HG03139 (cell line): Measurements from ENCODE around the gene ADAMTSL2.

ENCODE experiments used
- ATAC-seq: cut with Tn5 transposase; IDR thresholded peaks from one replicate; pipeline ENCODE4 v1.9.1; 2021; ENCODE audit not compliant: unreplicated experiment

Gene ADAMTSL2

DNA sequence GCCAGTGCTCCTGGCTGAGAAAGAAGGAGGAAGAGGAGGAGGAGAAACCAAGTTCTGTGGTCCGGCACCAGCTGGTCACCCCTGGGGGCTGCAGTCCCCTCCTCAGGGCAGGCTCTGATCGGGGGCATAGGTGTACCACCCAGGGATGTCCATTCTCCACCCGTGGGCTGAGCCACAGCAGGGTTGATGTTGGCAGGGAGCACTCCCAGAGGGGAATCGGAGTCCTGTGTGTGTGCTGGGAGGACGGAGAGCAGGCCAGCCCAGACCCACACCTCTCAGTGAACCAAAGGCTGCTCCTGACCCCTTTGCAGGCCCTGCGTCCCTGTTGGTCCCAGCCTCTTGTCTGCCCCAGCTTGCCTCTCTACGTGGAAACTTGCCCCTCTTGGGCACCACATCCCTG lies 4.6 kb upstream of the ADAMTSL2 start:
- no peak for ATAC-seq

- no peak for ATAC-seq
These were observed 3.2 kb upstream of the ADAMTSL2 start for GRCh38 chr9:133531293-133531692.

- no peak for ATAC-seq
These were observed 1.4 kb upstream of the ADAMTSL2 start for GRCh38 chr9:133532937-133533668.

GRCh38 chr9:133533857-133534256 lies 647 bp upstream of the ADAMTSL2 start:
- no peak for ATAC-seq

- no peak for ATAC-seq
These were observed 888 bp downstream of the ADAMTSL2 start for GRCh38 chr9:133535306-133535877.

GRCh38 chr9:133536080-133536479 lies 1.6 kb downstream of the ADAMTSL2 start:
- no peak for ATAC-seq

GRCh38 chr9:133536536-133536935 lies 2.0 kb downstream of the ADAMTSL2 start:
- no peak for ATAC-seq

DNA sequence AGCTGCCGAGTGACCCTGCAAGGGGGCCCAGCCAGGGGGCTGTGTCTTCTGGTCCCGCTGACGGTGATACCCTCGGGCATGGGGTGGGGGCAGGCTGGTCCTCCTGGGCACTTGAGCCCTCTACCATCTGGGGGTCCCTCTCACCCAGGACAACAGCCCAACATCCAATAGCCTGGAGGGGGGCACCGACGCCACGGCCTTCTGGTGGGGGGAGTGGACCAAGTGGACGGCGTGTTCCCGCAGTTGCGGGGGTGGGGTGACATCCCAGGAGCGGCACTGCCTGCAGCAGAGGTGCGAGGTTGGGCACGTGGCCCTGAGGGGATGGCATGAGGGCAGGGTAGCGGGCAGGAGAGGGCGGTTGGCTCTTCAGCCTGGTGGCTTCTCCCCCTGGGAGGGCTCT lies 2.8 kb downstream of the ADAMTSL2 start:
- ATAC-seq: no peak

GRCh38 chr9:133538176-133538575 lies 3.7 kb downstream of the ADAMTSL2 start:
- ATAC-seq: no peak

DNA sequence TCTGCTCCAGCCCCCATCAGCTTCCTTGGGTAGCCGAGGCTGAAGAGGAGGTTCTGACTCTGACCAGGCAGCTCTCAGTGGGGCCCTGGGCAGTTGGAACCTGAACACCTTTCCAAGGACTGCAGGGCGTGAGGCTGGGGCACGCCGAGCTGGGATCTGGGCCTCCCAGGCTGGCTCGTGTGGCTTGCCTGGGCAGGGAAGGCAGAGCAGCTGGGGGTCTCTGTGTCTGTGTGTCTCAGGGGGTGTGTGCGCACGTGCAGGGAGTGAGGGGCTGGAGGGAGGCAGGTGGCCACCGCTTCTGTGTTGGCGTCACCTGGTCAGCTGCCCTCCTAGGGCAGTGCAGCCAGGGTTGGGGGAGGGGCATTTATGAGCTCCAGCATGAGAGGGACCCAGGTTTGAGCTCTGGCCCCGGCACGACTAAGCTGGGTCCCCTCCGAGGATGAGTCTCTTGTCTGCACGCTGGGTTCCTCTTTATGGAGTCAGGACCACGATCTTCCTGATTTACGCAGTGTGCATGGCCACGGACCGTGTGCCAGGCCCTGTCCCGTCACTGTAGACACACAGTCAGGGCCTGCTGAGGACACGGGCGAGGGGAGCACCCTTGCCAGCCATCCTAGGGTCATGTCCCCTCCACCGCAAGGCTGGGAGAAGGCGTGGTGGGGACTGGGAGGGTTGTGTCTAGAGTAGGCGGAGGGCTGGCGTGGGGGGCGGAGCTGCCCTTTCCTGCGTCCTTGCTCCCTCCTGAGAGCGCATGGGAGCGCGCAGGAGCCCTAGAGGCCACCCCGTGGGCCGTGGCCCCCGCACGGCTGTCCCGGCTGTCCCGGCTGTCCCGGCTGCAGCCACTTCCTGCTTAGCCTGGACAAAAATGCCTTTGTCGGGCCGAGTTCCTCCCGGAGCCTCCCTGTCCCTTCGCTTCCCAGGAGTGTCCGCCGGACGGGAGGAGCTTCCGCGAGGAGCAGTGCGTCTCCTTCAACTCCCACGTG lies 4.6 kb downstream of the ADAMTSL2 start:
- no peak for ATAC-seq

DNA sequence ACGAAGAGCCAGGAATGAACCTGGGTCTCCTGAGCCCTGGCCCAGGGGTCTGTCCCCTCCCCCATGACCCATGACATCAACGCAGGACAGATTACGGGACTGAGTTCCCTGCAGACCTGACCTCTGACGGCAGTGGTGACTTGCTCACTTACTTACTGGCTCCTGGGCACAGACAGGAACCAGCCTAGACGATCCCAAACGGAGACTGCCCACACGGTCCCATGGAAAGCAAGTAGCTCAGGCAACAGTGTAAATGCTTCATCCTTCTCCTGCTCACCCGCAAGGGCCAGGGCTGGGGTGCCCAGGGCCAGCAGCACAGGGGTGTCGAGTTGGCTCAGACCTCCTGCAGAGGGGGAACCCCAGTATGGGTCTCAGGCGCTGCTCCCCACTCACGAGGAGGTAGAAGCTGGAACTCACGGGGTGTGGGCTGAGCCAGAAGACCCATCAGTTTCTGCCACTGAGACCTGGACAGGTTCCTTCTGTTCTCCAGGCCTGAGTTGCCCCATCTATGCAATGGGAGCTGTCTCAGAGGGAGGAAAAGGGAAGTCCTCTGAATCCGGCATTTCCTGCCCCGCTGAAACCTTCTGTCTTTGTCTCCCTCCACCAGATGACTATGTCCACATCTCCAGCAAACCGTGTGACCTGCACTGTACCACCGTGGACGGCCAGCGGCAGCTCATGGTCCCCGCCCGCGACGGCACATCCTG lies 5.6 kb downstream of the ADAMTSL2 start:
- ATAC-seq: no peak

GRCh38 chr9:133540698-133541025 lies 6.2 kb downstream of the ADAMTSL2 start:
- ATAC-seq: no peak

GRCh38 chr9:133542002-133542401 lies 7.5 kb downstream of the ADAMTSL2 start:
- ATAC-seq: no peak

DNA sequence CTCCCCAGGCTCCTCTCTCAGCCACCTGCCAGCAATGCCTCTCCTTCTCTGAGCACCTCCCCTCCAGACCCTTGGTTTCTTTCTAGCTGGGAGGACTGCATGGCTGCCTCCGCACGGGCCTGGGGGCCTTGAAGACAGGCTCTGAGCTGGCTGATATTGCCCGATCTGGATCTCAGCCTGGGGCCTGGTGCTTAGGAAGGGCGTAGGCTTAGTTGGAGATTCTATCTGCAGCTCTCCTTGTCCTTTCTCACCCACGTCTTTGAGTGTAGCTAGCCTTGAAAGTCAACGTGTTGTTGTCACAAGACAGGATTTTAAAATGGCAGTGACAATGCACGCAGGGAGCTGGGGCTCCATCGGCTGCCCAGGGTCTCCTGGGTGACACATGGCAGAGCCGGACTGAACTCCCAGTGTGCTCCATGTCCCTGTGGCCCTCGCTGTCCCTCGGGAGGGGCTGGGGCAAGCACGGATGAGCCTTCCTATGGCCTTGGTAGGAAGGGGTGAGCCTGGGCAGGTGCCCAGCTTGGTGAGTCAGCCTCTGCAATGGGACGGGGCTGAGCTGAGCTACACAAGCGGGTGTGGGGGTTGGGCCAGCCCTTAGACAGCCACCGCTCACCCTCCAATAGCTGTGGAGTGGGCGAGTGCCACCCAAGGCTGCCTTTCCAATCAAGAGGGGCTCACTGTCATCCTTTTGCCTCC lies 9.4 kb downstream of the ADAMTSL2 start:
- ATAC-seq: no peak

DNA sequence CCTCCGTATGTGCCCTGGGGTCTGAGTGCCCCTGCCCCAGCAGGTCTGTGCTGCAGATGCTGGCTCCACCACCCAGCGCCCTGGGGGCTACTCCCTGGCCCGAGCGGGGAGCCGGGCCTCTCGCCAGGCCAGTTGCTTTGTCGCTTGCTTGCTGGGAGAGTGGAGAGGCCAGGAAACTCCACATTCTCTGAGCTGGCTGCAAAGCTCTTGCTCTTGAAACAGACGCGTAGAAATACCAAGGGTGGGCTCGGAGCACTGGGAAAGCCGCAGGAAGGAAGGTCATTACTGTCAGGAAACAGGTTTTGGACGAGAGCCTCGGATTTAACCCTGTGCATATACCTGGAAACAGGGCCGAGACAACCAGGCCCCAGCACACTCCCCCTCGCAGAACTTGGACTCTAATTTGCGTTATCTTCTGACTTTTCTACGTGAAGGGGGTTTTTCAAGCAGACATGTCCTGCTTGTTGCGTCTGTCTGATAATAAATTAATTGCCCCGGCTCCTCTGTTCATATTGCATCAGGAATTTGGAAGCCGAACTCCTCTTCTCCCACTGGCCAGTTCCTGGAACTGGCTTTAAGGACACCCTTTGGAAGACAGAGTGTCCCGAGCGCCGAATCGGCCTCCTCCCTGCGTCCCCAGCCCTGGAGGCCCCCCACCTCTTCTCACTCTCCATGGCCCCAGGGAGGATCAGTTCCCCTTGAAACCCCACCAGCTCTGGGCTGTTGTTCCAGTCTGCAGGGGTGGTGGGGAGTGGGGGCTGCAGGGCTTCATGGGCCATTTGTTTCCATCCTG lies 11.2 kb downstream of the ADAMTSL2 start:
- no peak for ATAC-seq

GRCh38 chr9:133546287-133546680 lies 11.8 kb downstream of the ADAMTSL2 start:
- no peak for ATAC-seq

DNA sequence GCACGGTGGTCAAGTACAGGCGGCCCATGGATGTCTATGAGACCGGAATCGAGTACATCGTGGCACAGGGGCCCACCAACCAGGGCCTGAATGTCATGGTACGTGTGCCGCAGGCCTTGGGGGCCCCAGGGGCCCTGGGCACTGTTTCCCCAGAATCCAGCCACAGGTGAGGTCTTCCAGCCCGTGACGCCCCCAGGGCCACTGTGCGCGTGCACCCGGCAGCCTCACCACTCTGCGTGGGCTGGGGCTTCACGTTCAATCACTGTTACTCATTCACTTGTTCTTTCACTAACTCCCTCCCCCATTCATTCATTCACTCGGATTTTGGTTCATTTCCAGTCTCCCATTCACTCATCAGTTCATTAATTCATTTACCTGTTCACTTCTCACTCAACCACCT lies 12.6 kb downstream of the ADAMTSL2 start:
- no peak for ATAC-seq

- ATAC-seq: no peak
These were observed 16.9 kb downstream of the ADAMTSL2 start for GRCh38 chr9:133551446-133551845.

GRCh38 chr9:133552236-133552635 lies 17.7 kb downstream of the ADAMTSL2 start:
- no peak for ATAC-seq

DNA sequence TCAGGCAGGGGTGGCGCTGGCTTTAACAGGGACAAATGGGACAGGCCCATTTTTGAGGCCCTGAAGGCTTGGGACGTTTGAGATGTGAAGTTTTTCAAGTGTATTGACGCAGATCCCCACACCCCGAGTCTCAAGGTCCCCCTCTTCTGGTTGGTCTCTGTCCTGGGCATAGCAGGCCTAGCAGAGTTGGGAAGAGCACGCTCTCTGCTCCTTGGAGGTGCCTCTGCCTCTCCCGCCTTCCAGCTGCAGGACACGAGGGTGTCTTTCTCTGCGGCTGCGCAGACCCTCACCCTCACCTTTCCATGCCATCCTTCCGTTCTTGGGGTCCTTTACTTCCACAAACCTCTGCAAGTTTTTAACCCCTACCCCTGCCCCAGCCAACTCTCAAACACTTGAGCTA lies 18.6 kb downstream of the ADAMTSL2 start:
- ATAC-seq: no peak
